Transverse colon (tissue), 4 donors: ENCODE measurements around the gene TRANK1. TPM values are rescaled to one million over a fixed set of nuclear protein-coding genes. Genes with fewer than 3 reads are reported as not detected.

ENCODE experiments used
- DNase-seq: peaks from one replicate; pipeline ENCODE4 v3.0.0-alpha.2; 2019
- H3K27ac ChIP-seq, 4 donors: fragments of 200-600 bp; sonication (generic); 2 replicates each; pipeline ENCODE4 v1.5.1; 2016 to 2018; ENCODE audit warnings: inconsistent platforms in 4 of 4
- H3K27me3 ChIP-seq: fragments of 200-600 bp; sonication (generic); 2 replicates; pipeline ENCODE4 v1.5.1; 2017; ENCODE audit warnings: inconsistent platforms
- H3K36me3 ChIP-seq, 4 donors: fragments of 200-600 bp; sonication (generic); 2 replicates each; pipeline ENCODE4 v1.5.1; 2017 to 2019; ENCODE audit warnings: inconsistent platforms in 4 of 4
- H3K4me1 ChIP-seq, 4 donors: fragments of 200-600 bp; sonication (generic); 2 replicates each; pipeline ENCODE4 v1.5.1; 2017 to 2020; ENCODE audit warnings: inconsistent platforms in 4 of 4
- H3K4me3 ChIP-seq, 4 donors: fragments of 200-600 bp; sonication (generic); 1 replicate in 1 of 4; 2 replicates in 3 of 4; pipeline versions ENCODE4 v1.5.1 to v1.6.1; 2017 to 2019; ENCODE audit warnings: inconsistent platforms in 4 of 4
- H3K9me3 ChIP-seq, 2 donors: fragments of 200-600 bp; sonication (generic); 2 replicates each; pipeline ENCODE4 v1.5.1; 2017 to 2019; ENCODE audit warnings: inconsistent platforms in 2 of 2
- CTCF ChIP-seq, 5 experiments: fragments of 200-600 bp in 3 of 5; fragments of 450-650 bp in 2 of 5; sonication (generic) in 3 of 5; IDR thresholded peaks; 1 replicate in 2 of 5; 2 replicates in 3 of 5; pipeline ENCODE4 v1.5.1; 2016 to 2017; ENCODE audit warnings: antibody characterized with exemption in 5 of 5, inconsistent platforms in 3 of 5, mild to moderate bottlenecking in 2 of 5, moderate library complexity in 1 of 5
- EP300 ChIP-seq: sonication (generic); formaldehyde crosslinking; IDR thresholded peaks from one replicate; pipeline ENCODE4 v1.6.1; 2017; ENCODE audit warnings: antibody characterized with exemption, low read depth
- POLR2A ChIP-seq: fragments of 450-650 bp; IDR thresholded peaks from one replicate; pipeline ENCODE4 v1.6.1; 2016; ENCODE audit warnings: antibody characterized with exemption, mild to moderate bottlenecking, moderate library complexity
- POLR2AphosphoS5 ChIP-seq, 3 donors: sonication (generic); formaldehyde crosslinking; IDR thresholded peaks; one replicate each; pipeline ENCODE4 v1.6.1; 2016; ENCODE audit warnings: antibody characterized with exemption in 3 of 3
- WGBS, 2 donors: methylation state at CpG; one replicate each; pipeline ENCODE4 v1.1.5; 2018; ENCODE audit warnings: low coverage in 1 of 2; 5-methylcytosine and 5-hydroxymethylcytosine counted together
- in situ Hi-C, 4 donors: fragments of 200-750 bp; cut with MboI; loops; one replicate each; pipeline versions ENCODE4 v1.15.0 to v1.15.1; 2017; ENCODE audit warnings: low sequenced_read_pairs in 3 of 4, low pct_ligation_motif_present in 1 of 4, low pct_unique_long_range_greater_than_20kb in 1 of 4
- intact Hi-C: fragments of 100-400 bp; cut with DNase I; formaldehyde crosslinking; loops from one replicate; pipeline ENCODE4 v1.15.1; 2023; ENCODE audit warnings: low total_unique reads
- total RNA-seq, 4 donors: library from RNA; depleted of rRNA; stranded (reverse); fragments of >200 nt; gene quantifications; one replicate each; pipeline ENCODE4 v1.1.0, GENCODE V29; 2016

The TRANK1 gene
- total RNA-seq, 4 donors from 2014 or later, result 91.5 to 179 (median 116) TPM

GRCh38 chr3:36894914-36895313, 49.9 kb downstream of the TRANK1 start:
- no peak for DNase-seq
- in situ Hi-C loops (no loop called here), intact Hi-C loops (no loop called here)
- H3K27ac ChIP-seq, result no peak overlapping the region
- H3K9me3 ChIP-seq, result no peaks in the 10 kb centered on the region
- no peak overlapping the region for H3K4me3 ChIP-seq
- TF ChIP-seq CTCF (IDR thresholded peaks at IDR 0.05) (no peak), POLR2AphosphoS5 (IDR thresholded peaks at IDR 0.05) (no peak), EP300 (no peak), POLR2A (no peak)
- H3K36me3 ChIP-seq, result peaks cover 0 to 22% (median 10%) of the 10 kb centered on the region in 4 donors
- no peaks in the 10 kb centered on the region for H3K27me3 ChIP-seq
- WGBS, 2 donors, result 84% methylated on average over 1 of the region's 1 CpG; no CpG with 5 or more reads in 1 of the 2 donors
- H3K4me1 ChIP-seq, result peaks cover 0 to 14% (median 0%) of the 10 kb centered on the region in 4 donors

GRCh38 chr3:36893826-36894225, 51.0 kb downstream of the TRANK1 start:
- intact Hi-C loops (no loop called here), in situ Hi-C loops (no loop called here)
- peaks cover 0 to 32% (median 12%) of the 10 kb centered on the region in 4 donors for H3K36me3 ChIP-seq
- H3K9me3 ChIP-seq, result no peaks in the 10 kb centered on the region
- H3K27me3 ChIP-seq, result no peaks in the 10 kb centered on the region
- H3K4me3 ChIP-seq, result no peak overlapping the region
- WGBS, 2 donors, result 100% methylated on average over 1 of the region's 1 CpG; no CpG with 5 or more reads in 1 of the 2 donors
- peaks cover 0 to 14% (median 0%) of the 10 kb centered on the region in 4 donors for H3K4me1 ChIP-seq
- no peak for TF ChIP-seq POLR2A
- no peak for TF ChIP-seq EP300
- no peak for TF ChIP-seq CTCF (IDR thresholded peaks at IDR 0.05)
- no peak for TF ChIP-seq POLR2AphosphoS5 (IDR thresholded peaks at IDR 0.05)
- no peak for DNase-seq
- H3K27ac ChIP-seq, result no peak overlapping the region

GRCh38 chr3:36893137-36893557, 51.7 kb downstream of the TRANK1 start:
- Histone ChIP-seq H3K9me3 (no peaks in the 10 kb centered on the region), H3K27ac (peak overlapping the region in 3 of 4 donors; percentile 28 to 38 (median 32)), H3K4me3 (no peak overlapping the region), H3K36me3 (peaks cover 0 to 36% (median 12%) of the 10 kb centered on the region in 4 donors), H3K4me1 (peaks cover 0 to 14% (median 0%) of the 10 kb centered on the region in 4 donors), H3K27me3 (no peaks in the 10 kb centered on the region)
- in situ Hi-C loops (no loop called here), intact Hi-C loops (no loop called here)
- 55 to 88% methylated on average over 2 of the region's 2 CpGs for WGBS, 2 donors
- no peak for TF ChIP-seq POLR2AphosphoS5 (IDR thresholded peaks at IDR 0.05)
- TF ChIP-seq EP300, result no peak
- no peak for TF ChIP-seq POLR2A
- no peak for TF ChIP-seq CTCF (IDR thresholded peaks at IDR 0.05)
- no peak for DNase-seq

- peak overlapping the region in 2 of 4 donors; percentile 28 to 38 for H3K27ac ChIP-seq
- DNase-seq, result no peak
- TF ChIP-seq EP300 (no peak), POLR2A (no peak), POLR2AphosphoS5 (IDR thresholded peaks at IDR 0.05) (no peak), CTCF (IDR thresholded peaks at IDR 0.05) (no peak)
- 86 to 90% methylated on average over 6 to 12 of the region's 12 CpGs for WGBS, 2 donors
- peaks cover 0 to 14% (median 0%) of the 10 kb centered on the region in 4 donors for H3K4me1 ChIP-seq
- in situ Hi-C loops, result no loop called here
- H3K36me3 ChIP-seq, result peaks cover 0 to 31% (median 14%) of the 10 kb centered on the region in 4 donors
- no peaks in the 10 kb centered on the region for H3K27me3 ChIP-seq
- intact Hi-C loops, result no loop called here
- H3K4me3 ChIP-seq, result no peak overlapping the region
- H3K9me3 ChIP-seq, result no peaks in the 10 kb centered on the region
Measured at GRCh38 chr3:36892457-36893136, 52.3 kb downstream of the TRANK1 start.
